ENCODE measurements around the gene PRR14.
"Not testable (repeated sequence)": the region's sequence is repeated elsewhere in the genome, so short reads cannot be mapped to it uniquely, and the experiment has no call there.

Gene PRR14

DNA sequence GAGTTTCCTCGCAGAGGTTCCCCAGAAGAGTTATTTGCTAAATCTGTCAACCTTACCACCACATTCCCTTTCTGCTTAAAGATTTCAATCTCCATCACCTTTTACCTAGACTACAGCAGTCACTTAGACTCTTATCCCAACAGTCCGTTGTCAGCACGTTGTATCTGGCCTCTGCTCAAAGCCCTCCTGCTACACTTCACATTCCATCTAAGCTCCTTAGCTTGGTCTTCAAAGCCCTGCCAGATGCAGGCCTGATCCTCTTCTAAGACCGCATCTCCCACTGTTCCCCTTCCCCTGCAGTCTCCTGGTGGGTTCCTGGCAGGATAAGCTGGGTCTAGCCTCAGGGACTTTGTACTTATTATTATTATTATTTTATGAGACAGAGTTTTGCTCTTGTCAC is 37.9 kb downstream of the PRR14 start:
- no peak for DNase-seq (ENCODE audit: low read depth in 2 of 3, low spot score in 1 of 3)

DNA sequence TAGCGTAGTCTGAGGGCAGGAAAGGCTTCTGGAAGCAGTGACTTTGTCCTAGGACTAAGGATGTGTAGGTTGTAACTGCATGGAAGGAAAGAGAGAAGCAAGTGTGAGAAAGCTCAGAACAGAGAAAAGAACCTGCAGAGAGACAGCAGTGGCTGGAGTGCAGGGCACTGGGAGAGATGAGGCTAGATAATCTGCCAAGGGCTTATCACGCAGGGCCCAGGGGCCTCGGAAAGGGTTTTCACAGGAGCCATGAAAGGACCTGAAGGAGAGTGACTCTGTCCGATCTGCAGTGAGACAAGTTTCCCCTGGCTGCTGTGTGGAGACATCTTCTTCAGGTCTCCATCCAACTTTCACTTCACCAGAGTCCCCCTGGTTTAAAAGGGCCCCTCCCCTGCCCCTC is 41.1 kb downstream of the PRR14 start:
- DNase-seq (ENCODE audit: low read depth in 2 of 3, low spot score in 1 of 3), result no peak

DNA sequence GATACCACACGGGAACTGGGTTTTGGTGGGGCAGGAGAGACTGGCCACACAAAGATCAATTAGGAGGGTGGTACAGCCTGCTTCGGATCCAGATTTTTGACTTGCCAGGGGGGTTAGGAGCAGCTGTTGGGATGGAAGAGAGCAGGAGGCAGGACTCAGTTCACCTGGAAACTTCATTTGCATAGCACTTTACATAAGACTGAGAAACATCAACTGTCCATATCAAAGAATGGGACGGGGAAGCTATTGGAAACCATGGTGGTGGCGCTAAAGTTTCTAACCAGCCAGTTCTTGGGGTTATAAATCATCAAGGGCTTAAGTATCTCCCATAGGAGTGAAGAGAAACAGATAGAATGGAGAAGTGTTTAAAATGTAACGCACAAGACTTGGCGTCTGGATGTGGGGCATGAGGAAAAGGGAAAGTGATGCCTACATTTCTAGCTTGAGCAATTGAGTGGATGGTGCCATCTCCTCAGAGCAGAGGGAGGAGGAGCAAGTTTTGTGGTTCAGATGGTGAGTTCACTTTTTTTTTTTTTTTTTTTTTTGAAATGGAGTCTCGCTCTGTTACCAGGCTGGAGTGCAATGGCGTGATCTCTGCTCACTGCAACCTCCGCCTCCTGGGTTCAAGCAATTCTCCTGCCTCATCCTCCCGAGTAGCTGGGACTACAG is 41.8 kb downstream of the PRR14 start:
- DNase-seq (ENCODE audit: low read depth in 2 of 3, low spot score in 1 of 3), result no peak

DNA sequence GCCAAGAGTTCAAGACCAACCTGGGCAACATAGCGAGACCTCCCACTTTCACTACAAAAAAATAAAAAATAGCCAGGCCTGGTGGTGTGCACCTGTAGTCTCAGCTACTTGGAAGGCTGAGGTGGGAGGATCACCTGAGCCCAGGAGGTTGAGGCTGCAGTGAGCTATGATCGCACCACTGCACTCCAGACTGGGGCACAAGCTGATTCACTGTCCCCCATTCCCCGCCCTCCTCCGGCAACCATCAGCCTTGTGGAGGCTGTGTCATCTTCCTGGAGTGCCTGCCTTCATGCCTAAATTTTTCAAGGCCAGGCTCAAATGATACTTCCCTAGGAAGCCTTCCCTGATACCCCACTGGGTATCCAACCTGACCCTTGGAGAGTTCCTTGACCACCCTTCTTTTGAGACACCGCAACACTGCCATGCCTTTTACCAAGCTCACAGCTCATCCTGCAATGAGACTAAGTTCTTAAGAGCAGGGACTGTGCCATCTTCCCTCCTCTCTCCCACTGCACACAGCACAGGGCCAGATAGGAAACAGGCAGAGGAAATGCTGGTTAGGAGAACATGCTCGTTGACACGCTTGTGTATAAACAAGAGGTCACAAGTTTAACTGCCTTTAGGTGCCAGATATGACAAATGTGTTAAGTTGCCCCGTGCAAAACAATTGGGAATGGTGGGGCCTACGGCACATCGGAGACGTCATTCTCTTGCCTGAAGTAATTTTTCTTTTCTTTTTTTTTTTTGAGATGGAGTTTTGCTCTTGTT is 44.4 kb downstream of the PRR14 start:
- DNase-seq (ENCODE audit: low read depth in 2 of 3, low spot score in 1 of 3), result no peak

DNA sequence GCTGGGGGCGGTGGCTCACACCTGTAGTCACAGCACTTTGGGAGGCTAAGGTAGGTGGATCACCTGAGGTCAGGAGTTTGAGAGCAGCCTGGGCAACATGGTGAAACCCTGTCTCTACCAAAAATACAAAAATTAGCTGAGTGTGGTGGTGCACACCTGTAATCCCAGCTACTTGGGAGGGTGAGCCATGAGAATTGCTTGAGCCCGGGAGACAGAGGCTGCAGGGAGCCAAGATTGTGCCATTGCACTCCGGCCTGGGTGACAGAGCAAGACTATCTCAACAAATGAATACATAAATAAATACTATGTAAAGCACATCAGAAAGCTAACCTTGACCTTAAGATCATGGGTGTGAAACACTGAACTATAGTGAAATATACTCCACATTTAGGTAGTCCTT is 45.9 kb downstream of the PRR14 start:
- not testable (repeated sequence) for DNase-seq (ENCODE audit: low read depth in 2 of 3, low spot score in 1 of 3)

DNA sequence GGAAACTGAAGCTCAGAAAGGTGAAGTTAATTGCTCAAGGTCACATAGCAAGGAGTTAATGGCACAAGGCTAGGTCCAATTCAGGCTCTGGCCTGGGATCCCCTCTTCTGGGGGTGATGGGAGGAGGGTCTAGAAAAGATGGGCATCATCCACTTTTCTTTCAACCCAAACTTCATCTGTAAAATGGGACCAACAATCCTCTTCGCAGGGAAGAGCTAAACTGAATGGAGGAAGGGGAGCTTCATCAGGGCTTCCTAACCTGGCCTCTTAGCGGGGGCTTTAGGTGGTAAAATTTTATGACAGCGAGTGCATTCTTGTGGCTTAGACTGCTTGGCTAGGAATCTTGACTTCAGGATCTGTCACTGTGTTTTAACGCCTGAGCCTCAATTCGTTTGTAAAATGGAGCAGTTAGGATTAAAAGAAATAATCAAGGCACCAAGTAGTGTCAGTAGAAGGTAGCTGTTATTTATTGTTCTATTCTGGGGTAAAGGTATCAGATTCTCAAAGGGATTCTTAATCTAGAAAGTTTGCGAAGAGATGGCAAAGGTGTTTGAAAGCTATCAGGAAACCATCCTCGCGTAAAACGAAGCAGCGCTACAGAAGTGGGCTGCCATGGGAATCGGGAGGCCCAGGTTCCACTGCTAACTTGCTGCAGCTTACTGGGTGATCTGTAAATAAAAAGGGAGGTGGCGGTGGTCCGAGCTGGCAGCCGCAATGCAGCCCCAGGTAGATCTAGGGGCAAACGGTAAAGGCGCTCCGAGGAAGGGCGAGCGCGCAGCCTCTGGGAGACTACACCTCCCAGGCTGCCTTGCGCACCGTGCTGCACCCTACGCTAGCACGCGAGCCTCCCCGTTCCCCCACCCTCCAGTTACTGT is 46.7 kb downstream of the PRR14 start:
- DNase-seq (ENCODE audit: low read depth in 2 of 3, low spot score in 1 of 3), result no peak

DNA sequence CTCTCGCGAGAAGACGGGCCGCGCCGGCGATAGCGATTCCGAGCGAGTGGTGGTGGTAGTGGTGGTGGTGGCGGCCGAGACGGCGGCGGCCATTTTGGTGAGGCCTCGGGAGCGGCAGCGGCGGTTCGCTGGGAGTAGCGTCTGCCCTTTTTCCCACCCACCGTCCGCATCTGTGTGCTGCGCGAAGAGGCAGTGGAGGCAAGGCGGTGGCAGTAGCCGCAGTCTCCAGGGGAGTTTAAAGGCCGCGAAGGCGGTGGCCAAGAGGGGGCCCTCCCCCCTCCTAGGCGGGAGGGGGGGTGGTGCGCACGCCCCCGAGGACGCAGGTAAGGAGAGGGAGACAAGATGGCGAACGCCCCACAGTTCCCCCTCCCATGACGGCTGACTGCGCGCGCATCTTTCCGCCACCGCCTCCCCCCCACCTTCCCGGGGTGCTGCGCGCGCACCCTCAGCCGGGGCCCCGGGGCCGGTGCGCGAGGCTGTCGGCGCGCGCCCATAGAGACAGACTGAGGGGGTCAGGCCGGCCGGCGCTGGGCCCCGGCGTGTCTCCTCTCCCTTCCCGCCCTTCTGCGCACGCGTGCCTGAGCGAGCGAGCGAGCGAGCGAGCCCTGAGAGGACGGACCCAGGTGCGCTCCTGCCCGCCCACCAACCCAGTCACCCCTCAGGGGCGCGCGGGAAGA is 47.5 kb downstream of the PRR14 start:
- DNase-seq (ENCODE audit: low read depth in 2 of 3, low spot score in 1 of 3), result peak; percentile 98 to 99 (median 98)

DNA sequence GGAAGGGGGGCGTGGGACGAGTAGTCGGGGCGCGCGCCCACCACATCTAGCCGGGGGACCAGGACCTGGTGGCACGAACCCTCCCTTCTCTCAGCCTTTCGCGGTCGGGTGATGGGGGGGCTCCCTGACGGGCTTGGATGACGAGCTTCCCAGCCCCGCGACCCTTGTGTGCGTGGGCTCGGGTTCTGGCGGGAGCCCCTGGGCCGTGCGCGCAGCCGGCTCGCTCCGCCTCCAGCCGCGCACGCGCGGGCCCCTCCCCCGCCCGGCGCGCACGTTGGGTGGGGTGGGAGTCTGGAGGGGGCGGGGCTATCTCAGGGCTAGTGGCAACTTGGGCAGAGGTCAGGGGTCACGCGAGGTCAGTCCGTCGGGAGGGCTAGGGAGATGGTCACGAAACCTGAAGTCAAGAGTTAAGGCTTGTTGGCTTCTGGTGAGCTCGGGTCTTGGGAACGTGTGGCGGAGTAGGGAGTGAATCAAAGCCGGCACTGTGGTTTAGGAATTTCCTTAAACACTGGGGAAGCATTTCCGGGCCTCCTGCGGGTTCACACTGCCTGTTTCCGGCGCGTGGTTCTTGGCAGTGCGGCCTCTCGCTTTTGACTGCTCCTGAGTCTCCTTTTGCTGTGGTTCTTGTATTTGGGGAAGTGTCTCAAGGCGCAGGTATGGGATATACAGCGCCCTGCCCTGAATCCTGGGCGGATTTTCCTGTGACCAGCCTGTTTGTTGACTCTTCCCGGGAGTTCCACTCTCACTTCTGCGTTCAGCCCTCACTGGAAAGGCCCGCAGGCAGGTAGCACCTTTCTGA is 48.3 kb downstream of the PRR14 start, which contains the start of gene SRCAP:
SRCAP (plus strand) TSS at position 356 of the 799 bp plus-strand sequence. CDS start 1,654 bp downstream, outside the sequence.
- DNase-seq (ENCODE audit: low read depth in 2 of 3, low spot score in 1 of 3), result peak; percentile 77 to 84 (median 83)

DNA sequence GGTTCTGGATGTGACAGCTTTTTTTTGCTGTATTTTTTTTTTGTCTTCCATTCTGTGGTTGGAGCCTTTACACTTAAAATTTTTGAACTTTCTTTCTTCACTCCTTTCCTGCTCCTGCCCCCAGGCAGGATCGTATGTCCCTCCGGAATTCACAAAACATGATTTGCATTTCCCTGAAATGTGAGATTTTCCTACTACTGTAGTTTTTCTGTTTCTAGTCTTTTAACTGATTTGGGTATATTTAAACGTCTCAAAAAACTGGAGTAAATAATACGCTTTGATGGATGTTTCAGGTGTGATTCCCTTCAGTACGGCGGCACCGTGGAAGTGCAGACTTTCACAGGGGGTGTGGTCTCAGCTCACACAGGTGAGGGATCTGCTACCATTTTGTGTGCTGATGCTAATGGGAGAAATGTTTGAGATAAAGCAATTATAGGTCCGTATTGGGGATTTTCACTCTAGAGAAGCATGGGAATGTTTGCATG is 48.9 kb downstream of the PRR14 start:
- no peak for DNase-seq (ENCODE audit: low read depth in 2 of 3, low spot score in 1 of 3)

DNA sequence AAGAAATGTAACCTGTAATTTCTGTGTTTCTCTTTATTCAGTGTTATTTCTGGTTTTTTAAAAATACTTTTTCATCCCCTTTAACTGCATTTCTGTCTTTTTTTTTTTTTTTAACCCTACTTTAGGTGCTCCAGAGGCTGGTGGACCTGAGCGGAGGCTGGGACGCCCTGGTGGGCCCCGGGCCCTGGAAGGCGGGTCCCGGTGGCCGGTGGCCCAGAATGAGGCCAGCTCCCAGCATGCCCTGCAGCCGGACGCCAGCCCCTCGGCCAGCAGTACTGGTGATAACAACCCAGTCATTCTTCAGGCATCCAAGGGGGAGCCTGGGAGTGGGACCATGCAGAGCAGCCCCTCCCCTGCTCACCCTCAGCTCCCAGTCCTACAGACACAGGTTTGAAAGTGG is 49.7 kb downstream of the PRR14 start:
- DNase-seq (ENCODE audit: low read depth in 2 of 3, low spot score in 1 of 3), result no peak

DNA sequence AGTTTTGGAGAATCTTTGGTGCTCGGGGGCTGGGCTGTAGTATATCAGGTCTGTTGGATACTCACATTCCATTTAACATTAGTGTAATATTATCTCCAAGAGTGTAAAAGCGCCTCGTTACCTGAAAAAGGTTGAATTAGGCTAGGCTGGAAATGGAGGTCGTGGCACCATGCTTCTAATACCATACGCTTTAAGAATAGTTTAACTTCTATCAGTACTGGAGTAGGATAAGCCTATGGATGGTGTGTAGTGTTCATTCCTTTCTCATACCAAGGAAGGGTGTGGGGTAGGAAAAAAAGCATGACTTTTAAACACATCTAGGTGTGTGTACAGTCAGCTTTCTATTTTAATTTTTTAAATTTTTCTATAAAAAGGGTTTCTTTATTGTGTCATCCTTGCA is 50.2 kb downstream of the PRR14 start:
- DNase-seq (ENCODE audit: low read depth in 2 of 3, low spot score in 1 of 3), result no peak

DNA sequence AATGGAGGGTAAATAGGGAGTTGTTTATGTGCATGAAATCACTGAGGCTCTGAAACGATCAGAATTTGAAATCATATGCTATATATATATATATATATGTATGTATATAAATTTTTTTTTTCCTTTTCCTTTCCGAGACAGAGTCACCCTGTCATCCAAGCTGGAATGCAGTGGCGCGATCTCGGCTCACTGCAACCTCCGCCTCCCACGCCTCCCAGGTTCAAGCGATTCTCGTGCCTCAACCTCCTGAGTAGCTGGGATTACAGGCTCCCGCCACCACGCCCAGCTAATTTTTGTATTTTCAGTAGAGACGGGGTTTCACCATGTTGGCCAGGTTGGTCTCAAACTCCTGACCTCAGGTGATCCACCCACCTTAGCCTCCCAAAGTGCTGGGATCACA is 52.3 kb downstream of the PRR14 start:
- DNase-seq (ENCODE audit: low read depth in 2 of 3, low spot score in 1 of 3), result not testable (repeated sequence)

DNA sequence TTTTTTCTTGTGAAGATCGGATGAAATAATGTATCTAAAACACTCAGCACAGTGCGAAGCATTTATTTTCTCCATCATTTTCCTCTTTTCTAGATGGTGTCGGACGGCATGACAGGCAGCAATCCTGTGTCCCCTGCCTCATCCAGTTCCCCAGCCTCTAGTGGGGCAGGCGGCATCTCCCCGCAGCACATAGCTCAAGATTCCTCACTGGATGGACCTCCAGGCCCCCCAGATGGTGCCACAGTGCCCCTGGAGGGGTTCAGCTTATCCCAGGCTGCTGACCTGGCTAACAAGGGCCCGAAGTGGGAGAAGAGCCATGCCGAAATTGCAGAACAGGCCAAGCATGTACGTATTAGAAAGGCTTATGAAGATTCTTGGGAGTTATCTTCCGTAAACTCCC is 53.2 kb downstream of the PRR14 start:
- no peak for DNase-seq (ENCODE audit: low read depth in 2 of 3, low spot score in 1 of 3)
